IPS-11a (cell line): ENCODE results near the gene CGB2.
A peak's percentile ranks its signal among the peaks of the same experiment; 100 is the strongest.
"Not testable (repeated sequence)": the region's sequence is repeated elsewhere in the genome, so short reads cannot be mapped to it uniquely, and the experiment has no call there.

Experiments
- H3K4me3 ChIP-seq: one replicate; pipeline ENCODE4 v1.5.1; 2013; ENCODE audit warnings: low read depth, low read length, control low read depth

The CGB2 gene

DNA sequence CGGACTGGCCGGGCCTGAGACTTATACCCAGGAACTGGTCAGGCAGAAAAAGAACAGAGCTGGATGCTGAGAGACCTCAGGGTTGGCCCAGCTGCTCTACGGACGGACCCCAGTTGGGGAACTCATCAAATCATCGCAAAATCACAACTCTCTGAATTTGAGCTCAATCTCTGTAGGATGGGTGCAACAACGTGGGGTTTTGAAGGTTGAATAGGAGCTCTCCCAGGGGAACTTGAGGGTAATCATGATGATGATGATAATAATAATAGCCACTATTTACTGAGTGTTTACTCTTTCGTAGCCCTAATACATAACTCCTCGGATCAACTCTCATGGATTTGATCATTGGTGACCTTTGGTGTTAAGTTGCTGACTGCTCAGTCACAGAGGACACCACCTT, 1.4 kb upstream of the CGB2 start:
- H3K4me3 ChIP-seq: not testable (repeated sequence)

DNA sequence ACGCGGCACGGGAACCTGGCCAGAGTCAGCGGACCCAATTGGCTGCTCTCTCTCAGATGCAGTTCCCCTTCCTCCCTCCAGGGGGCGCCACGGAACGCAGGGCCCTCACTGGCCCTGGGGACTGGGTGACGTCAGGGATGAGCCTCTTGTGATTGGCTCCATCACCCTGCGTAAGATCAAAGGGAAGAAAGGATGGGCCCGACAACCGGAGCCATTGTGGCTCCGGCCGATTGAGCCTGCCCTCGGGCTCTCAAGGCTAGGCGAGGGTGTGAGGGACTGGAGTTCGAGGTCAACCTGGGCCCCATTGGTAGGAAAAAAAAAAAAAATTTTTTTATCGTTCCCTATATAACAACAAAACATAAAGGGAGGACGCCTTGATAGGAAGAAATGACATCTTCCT, 5.1 kb downstream of the CGB2 start, which contains the start of gene CGB1:
Gene CGB1 (minus strand): TSS at position 81 of the 400 bp plus-strand sequence. CDS start 184 bp downstream, outside the sequence.
- H3K4me3 ChIP-seq: not testable (repeated sequence)

DNA sequence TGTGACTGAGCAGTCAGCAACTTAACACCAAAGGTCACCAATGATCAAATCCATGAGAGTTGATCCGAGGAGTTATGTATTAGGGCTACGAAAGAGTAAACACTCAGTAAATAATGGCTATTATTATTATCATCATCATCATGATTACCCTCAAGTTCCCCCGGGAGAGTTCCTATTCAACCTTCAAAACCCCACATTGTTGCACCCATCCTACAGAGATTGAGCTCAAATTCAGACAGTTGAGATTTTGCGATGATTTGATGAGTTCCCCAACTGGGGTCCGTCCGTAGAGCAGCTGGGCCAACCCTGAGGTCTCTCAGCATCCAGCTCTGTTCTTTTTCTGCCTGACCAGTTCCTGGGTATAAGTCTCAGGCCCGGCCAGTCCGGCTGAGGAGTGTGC, 6.4 kb downstream of the CGB2 start:
- not testable (repeated sequence) for H3K4me3 ChIP-seq

DNA sequence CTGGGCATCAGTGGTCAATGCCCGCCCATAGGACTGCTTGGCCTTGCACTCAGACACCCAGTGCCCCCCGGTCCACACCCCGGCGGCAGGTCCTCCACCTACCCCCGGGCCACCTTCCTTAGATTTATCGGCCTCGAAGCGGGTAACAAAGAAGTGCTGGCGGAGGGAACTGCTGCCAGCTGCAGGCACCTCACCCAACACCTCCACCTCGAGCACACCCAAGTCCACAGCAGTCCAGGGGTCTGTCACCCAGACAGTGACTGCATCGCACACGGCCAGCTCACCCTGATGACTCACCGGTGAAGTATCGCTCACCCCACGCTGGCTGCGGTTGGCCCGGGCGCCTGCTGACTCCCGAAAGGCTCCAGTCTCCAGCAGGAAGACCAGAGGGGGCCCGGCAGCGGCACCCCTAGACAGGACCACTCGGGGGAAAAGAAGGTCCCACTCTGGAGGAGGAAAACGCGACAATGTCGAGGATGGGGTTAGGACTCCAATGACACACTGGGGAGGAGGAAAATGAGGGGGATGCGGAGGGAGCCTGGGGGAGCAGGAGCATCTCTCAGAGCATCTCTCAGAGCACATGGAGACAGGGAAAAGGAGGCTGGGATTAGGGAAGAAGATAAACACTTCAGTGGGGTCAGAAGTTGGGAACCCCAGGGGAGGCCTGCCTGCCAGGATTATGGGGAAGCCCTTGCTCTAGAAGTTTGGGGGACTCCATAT, 7.0 kb downstream of the CGB2 start:
- H3K4me3 ChIP-seq: not testable (repeated sequence)

DNA sequence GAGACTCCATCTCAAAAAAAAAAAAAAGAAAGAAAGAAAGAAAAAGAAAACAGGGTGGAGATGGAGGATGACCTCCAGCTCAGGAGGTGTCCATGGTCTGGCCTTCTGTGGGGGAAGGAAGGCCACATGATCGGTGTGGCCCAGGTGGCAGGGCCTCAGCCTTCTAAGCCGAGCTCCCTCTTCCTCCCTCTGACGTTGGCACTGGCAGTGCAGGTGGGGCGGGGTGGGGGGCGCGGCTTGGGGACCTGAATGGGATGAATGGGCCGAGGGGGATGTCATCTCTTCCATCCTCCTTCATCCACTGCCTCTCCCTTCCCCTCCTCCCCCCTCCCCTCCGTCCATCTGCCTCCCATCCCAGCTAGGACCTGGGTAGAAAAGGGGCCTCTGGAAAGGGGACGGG, 8.0 kb downstream of the CGB2 start:
- H3K4me3 ChIP-seq: not testable (repeated sequence)

DNA sequence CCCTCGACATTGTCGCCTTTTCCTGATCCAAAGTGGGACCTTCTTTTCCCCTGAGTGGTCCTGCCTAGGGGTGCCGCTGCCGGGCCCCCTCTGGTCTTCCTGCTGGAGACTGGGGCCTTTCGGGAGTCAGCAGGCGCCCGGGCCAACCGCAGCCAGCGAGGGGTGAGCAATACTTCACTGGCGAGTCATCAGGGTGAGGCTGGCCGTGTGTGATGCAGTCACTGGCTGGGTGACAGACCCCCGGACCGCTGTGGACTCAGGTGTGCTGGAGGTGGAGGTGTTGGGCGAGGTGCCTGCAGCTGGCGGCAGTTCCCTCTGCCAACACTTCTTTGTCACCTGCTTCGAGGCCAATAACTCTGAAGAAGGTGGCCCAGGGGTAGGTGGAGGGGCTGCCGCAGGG, 10.5 kb downstream of the CGB2 start:
- no peak overlapping the region for H3K4me3 ChIP-seq

DNA sequence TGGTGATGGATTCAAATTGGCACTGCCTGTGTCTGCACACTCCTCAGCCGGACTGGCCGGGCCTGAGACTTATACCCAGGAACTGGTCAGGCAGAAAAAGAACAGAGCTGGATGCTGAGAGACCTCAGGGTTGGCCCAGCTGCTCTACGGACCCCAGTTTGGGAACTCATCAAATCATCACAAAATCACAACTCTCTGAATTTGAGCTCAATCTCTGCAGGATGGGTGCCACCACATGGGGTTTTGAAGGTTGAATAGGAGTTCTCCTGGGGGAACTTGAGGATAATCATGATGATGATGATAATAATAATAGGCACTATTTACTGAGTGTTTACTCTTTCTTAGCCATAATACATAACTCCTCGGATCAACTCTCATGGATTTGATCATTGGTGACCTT, 11.0 kb downstream of the CGB2 start:
- H3K4me3 ChIP-seq: not testable (repeated sequence)

DNA sequence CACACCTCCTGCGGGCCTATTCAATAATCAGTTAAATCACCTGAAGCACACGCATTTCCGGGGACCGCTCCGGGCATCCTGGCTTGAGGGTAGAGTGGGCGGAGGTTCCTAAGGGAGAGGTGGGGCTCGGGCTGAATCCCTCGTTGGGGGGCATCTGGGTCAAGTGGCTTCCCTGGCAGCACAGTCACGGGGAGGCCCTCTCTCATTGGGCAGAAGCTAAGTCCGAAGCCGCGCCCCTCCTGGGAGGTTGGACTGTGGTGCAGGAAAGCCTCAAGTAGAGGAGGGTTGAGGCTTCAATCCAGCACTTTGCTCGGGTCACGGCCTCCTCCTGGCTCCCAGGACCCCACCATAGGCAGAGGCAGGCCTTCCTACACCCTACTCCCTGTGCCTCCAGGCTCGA, 11.9 kb downstream of the CGB2 start, which contains the start of gene CGB5:
Gene CGB5 (plus strand): TSS at position 301 of the 400 bp plus-strand sequence. CDS start 362 bp downstream, outside the sequence.
- H3K4me3 ChIP-seq: not testable (repeated sequence)

DNA sequence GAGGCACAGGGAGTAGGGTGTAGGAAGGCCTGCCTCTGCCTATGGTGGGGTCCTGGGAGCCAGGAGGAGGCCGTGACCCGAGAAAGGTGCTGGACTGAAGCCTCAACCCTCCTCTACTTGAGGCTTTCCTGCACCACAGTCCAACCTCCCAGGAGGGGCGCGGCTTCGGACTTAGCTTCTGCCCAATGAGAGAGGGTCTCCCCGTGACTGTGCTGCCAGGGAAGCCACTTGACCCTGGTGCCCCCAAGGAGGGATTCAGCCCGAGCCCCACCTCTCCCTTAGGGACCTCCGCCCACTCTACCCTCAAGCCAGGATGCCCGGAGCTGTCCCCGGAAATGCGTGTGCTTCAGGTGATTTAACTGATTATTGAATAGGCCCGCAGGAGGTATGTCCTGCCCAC, 17.3 kb downstream of the CGB2 start, which contains the start of gene CGB8:
Gene CGB8 (minus strand): TSS at position 101 of the 400 bp plus-strand sequence. CDS start 372 bp downstream, outside the sequence.
- not testable (repeated sequence) for H3K4me3 ChIP-seq

DNA sequence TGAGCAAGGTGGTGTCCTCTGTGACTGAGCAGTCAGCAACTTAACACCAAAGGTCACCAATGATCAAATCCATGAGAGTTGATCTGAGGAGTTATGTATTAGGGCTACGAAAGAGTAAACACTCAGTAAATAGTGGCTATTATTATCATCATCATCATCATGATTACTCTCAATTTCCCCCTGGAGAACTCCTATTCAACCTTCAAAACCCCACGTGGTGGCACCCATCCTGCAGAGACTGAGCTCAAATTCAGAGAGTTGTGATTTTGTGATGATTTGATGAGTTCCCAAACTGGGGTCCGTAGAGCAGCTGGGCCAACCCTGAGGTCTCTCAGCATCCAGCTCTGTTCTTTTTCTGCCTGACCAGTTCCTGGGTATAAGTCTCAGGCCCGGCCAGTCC, 18.1 kb downstream of the CGB2 start:
- H3K4me3 ChIP-seq: not testable (repeated sequence)

DNA sequence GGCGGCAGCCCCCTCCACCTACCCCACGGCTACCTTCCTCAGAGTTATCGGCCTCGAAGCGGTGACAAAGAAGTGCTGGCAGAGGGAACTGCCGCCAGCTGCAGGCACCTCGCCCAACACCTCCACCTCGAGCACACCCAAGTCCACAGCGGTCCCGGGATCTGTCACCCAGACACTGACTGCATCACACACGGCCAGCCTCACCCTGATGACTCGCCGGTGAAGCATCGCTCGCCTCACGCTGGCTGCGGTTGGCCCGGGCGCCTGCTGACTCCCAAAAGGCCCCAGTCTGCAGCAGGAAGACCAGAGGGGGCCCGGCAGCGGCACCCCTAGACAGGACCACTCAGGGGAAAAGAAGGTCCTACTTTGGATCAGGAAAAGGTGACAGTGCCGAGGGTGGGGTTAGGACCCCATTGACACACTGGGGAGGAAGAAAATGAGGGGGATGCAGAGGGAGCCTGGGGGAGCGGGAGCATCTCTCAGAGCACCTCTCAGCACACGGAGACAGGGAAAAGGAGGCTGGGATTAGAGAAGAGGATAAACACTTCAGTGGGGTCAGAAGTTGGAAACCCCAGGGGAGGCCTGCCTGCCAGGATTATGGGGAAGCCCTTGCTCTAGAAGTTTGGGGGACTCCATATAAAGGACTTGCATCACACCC, 18.8 kb downstream of the CGB2 start:
- not testable (repeated sequence) for H3K4me3 ChIP-seq

DNA sequence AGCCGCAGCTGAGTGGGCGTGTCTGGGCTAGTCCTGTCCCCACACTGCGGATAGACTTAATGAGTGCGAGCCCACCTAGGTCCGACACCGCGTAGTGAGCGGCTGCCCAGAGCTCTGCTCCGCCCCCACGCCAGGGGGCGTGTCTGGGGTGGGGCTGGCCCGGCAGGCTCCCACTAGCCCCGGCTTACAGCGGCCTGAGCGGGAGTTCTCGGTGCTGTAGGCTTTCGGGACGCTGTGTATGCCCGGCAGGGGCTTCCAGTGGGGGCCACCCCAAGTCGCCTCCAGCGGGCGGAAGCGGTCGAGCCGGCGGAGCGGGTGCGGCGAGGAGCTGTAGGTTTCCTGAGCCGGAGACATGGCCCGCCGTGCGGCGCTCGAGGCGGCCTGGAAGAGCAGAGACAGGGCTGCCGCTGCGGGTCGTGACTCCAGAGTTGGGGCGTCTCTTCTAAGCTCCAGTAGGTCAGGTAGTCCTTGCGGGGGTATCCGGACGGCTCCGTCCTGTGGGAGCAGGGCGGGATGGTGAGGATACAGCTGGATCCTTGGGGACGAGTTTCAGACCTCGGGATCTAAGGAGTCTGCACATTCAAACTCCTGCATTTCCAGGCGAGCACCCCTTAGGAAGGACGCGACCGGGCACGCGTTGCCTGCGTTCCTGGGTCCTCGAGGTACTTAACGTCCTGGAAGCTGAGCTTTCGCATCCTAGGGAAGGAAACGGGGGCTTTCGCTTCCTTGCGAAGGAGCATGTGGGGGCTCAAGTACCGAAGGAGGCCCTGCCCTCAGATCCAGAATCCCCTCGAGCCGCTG, 24.6 kb downstream of the CGB2 start:
- peak overlapping the region; percentile 37 for H3K4me3 ChIP-seq

DNA sequence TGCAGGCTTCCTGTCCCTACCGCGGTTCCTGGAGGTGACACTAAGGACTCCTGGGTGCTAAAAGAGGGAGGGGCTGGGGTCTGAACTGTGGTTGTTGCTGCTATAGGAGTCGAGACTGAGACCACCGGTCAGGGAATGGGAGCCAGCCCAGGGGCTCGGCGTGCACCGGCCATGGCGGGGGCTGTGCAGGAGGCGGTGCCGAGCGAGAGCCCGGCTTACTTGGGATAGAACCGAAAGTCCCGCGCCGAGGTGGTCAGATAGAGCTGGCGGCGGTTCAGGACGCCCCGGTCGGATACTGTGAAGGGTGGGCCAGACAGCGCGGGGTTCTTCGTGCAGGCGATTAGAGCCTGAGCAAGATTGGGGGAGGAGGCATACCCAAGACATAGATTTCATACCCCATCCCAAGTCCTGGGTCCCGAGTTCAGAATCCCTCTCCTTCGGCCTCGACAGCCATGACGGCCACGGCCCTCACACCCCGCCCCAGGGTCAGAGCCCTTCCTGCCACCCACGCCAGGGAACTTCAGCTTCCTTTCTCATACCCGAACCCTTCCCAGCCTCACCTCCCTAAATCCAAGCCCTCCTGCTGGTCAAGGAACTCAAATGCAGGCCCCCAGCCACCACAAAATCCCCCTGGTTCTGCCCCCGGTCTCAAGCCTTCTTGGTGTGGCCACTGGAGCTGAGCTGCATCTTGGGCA, 25.4 kb downstream of the CGB2 start:
- H3K4me3 ChIP-seq: not testable (repeated sequence)

DNA sequence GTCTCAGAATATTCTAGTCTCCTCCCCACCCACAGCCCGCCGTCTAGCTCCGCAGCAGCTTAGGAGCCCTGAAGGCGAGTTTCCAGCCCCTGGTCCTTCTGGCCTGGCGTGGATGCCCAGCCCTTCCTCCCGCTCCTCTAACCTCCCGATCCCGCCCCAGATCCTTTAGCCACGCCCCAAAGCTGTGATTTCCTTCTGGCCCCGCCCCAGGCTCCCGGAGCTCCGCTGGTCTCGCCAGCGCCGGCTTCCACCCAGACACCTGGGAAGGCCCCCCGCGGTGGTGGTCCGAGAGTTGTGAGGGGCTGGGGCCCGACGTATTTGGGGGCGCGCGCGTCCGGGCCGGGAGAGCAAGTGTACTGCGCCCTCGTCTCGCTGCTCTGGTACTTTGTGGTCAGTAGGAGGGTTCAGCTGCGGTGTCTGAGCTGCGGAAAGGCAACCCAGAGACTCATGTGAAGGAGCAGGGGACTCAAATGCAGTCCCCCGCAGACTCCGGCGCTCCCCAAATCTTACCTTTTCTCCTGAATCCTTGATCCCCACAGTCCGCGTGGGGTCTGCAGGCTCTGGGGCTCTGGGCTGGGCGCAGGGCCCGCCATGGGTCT, 26.0 kb downstream of the CGB2 start, which contains the start of gene CGB7:
Gene CGB7 (minus strand): TSS at position 114 of the 599 bp plus-strand sequence. CDS start 2,374 bp downstream, outside the sequence.
- peak within 1 kb of the TSS; percentile 37 for H3K4me3 ChIP-seq

DNA sequence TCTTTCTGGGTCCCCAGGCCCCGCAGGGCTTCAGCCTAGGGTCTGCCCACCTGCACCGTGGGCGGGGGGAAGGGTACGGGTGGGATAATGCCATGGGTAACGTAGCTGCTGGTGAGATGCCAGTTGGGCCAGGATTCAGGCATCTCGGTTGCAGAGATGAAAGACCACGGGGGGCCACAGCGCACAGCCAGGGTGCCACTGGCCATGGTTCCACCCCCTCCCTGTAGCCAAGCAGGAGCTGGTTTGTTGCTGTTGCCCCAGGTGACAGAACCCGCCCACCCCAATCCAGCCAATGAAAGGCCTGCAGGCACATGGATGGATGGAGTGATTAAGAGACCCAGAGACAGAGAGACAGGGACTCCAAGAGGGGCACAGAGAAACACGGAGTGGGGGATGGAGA, 26.9 kb downstream of the CGB2 start:
- H3K4me3 ChIP-seq: no peak overlapping the region

DNA sequence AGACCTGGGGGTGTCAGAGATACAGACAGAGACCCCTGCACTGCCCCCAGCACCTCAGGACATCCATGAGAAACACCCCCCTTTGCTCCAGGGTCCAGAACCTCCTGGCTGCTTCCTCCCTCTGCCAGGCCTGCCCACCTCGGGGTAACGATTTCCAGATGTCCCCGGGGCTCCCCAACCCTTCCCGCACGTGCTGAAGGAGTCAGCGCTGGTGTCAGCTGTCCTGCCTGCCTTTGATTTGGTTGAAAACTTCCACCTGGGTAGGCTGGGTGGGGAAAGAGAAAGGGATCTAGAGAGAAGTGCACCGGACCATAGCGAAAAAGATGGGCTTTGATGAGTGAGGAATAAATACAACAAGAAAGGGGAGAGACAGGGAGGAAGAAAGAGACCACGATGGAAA, 27.4 kb downstream of the CGB2 start:
- no peak overlapping the region for H3K4me3 ChIP-seq

DNA sequence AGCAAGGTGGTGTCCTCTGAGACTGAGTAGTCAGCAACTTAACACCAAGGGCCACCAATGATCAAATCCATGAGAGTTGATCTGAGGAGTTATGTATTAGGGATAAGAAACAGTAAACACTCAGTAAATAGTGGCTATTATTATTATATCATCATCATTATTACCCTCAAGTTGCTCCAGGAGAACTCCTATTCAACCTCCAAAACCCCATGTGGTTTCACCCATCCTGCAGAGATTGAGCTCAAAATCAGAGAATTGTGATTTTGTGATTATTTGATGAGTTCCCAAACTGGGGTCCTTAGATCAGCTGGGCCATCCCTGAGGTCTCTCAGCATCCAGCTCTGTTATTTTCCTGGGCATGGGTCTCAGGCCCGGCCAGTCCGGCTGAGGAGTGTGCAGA, 29.3 kb downstream of the CGB2 start:
- H3K4me3 ChIP-seq: no peak overlapping the region

DNA sequence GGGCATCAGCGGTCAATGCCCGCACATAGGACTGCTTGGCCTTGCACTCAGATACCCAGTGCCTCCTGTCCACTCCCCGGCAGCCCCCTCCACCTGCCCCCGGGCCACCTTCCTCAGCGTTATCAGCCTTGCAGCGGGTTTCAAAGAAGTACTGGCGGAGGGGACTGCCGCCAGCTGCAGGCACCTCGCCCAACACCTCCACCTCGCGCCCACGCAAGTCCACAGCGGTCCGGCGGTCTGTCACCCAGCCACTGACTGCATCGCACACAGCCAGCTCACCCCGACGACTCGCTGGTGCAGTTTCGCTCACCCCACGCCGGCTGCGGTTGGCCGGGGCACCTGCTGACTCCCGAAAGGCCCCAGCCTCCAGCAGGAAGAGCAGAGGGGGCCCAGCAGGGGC, 29.8 kb downstream of the CGB2 start:
- H3K4me3 ChIP-seq: no peak overlapping the region

DNA sequence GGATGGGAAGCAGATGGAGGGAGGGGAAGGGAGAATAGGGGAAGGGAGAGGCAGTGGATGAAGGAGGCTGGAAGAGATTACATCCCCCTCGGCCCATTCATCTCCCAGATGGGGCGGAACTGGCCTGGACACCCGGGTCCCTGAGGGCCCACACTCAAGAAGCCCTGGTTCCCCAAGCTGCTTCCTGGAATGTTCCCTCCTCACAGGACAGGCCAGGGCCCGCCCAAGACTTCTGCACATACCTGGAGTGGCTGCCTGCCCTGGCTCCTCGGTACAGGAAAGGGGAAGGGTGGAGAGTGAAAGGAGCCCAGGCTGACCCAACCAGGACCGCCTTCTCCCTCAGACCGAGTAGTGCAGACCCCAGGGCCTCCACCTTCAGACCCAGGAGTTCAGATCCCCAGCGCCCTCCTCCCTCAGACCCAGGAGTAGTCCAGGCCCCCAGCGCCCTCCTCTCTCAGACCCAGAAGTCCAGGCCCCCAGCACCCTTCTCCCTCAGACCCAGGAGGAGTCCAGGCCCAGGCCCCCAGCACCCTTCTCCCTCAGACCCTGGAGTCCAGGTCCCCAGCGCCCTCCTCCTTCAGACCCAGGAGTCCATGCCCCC, 32.4 kb downstream of the CGB2 start:
- peak overlapping the region; percentile 24 for H3K4me3 ChIP-seq
